Right cardiac atrium (tissue), 5 donors: Measurements from ENCODE around the gene OR5C1. TPM values are rescaled to one million over a fixed set of nuclear protein-coding genes. Genes with fewer than 3 reads are reported as not detected.

Experiments
- ATAC-seq, 2 donors: fragments of 200-7000 bp; cut with Tn5 transposase; one replicate each; pipeline versions ENCODE4 v1.8.0 to v1.9.1; 2020; ENCODE audit warnings: moderate library complexity in 2 of 2, mild to moderate bottlenecking in 1 of 2
- DNase-seq, 3 donors: peaks; one replicate each; pipeline ENCODE4 v3.0.0-alpha.2; 2020
- H3K27ac ChIP-seq: one replicate; pipeline ENCODE4 v1.5.1; 2013; ENCODE audit warnings: mild to moderate bottlenecking, low read length, control low read depth, moderate library complexity
- H3K27me3 ChIP-seq: one replicate; pipeline ENCODE4 v1.6.1; 2013; ENCODE audit not compliant: control insufficient read depth, insufficient read depth
- H3K4me1 ChIP-seq: one replicate; pipeline ENCODE4 v1.6.1; 2013; ENCODE audit warnings: low read length; ENCODE audit not compliant: control insufficient read depth, insufficient read depth
- H3K4me3 ChIP-seq: one replicate; pipeline ENCODE4 v1.5.1; 2013; ENCODE audit warnings: low read length, control low read depth
- H3K9me3 ChIP-seq: one replicate; pipeline ENCODE4 v1.6.1; 2013; ENCODE audit warnings: low read length; ENCODE audit not compliant: control insufficient read depth
- WGBS: extraction: QIAGEN DNeasy Blood & Tissue Kit; methylation state at CpG from one replicate; pipeline ENCODE4 v1.1.7; 2013; 5-methylcytosine and 5-hydroxymethylcytosine counted together
- intact Hi-C, 4 donors: fragments of 100-400 bp; cut with DNase I; formaldehyde crosslinking; loops; one replicate each; pipeline versions ENCODE4 v1.11.0 to v1.14.0; 2022 to 2023
- long read RNA-seq, 4 donors: library from polyadenylated mRNA; unstranded; transcript quantifications; one replicate each; pipeline ENCODE4 v2.0.0, GENCODE V29; 2020 to 2021
- polyA plus RNA-seq: library from polyadenylated mRNA; stranded (reverse); fragments of 200-250 nt; gene quantifications from one replicate; pipeline ENCODE4 v1.2.3, GENCODE V29; 2013
- total RNA-seq, 4 donors: library from RNA; stranded (reverse); fragmentation: NEBNext Ultra II Directional; extraction: Animal tissue kit (Norgen Biotek cat#: 25700); gene quantifications; one replicate each; pipeline ENCODE4 v1.2.1, GENCODE V29; 2021
- donor health status: healthy with polysubstance abuse.
- donor health status: DM: no; HTN: yes; CAD: no.
- donor health status: DM: no; HTN: no; CAD: no.
- donor health status: DM: no; HTN: yes; CAD: no; lungs with severe emphysema.
- donor health status: DM: yes; HTN: yes; CAD: no.

The OR5C1 gene
- total RNA-seq (not detected), polyA plus RNA-seq (not detected)
- long read RNA-seq, donor 1, result 0 reads
- long read RNA-seq, donor 2, result 0 reads
- long read RNA-seq, donor 3, result 0 reads
- long read RNA-seq, donor 4, result 0 reads

GRCh38 chr9:122788831-122789230, at the start of gene OR5C1:
TSS of gene OR5C1 (plus strand) at chr9:122788933. CDS start at chr9:122788933, 0 bp downstream.
- ATAC-seq (no peak), DNase-seq (no peak)
- H3K4me3 ChIP-seq, result no peak within 1 kb of the TSS
- WGBS, result 94% methylated on average over 12 of the region's 12 CpGs
- no peaks in the 10 kb centered on the region for H3K27me3 ChIP-seq
- intact Hi-C loops, result no loop called here
- no peaks in the 10 kb centered on the region for H3K4me1 ChIP-seq
- H3K9me3 ChIP-seq, result no peaks in the 10 kb centered on the region
- H3K27ac ChIP-seq, result no peak within 1 kb of the TSS

GRCh38 chr9:122742003-122742402, 46.7 kb upstream of the OR5C1 start, which contains the start of gene OR1L6:
TSS of gene OR1L6 (plus strand) at chr9:122742303. CDS start at chr9:122749848, 7,545 bp downstream.
- ATAC-seq (no peak), DNase-seq (no peak)
- H3K9me3 ChIP-seq, result no peaks in the 10 kb centered on the region
- WGBS, result 69% methylated on average over 6 of the region's 6 CpGs
- H3K27ac ChIP-seq, result no peak within 1 kb of the TSS
- intact Hi-C loops, result no loop called here
- H3K4me3 ChIP-seq, result no peak within 1 kb of the TSS
- no peaks in the 10 kb centered on the region for H3K4me1 ChIP-seq
- no peaks in the 10 kb centered on the region for H3K27me3 ChIP-seq

GRCh38 chr9:122754825-122755224, 33.9 kb upstream of the OR5C1 start:
- WGBS, result 32% methylated on average over 2 of the region's 2 CpGs
- Histone ChIP-seq H3K27me3 (no peaks in the 10 kb centered on the region), H3K27ac (no peak overlapping the region), H3K4me3 (no peak overlapping the region), H3K9me3 (no peaks in the 10 kb centered on the region), H3K4me1 (no peaks in the 10 kb centered on the region)
- DNase-seq, result no peak
- ATAC-seq, result no peak
- intact Hi-C loops, result no loop called here

GRCh38 chr9:122767817-122768216, 20.9 kb upstream of the OR5C1 start:
- whole genome bisulfite sequencing, result 82% methylated on average over 4 of the region's 4 CpGs
- Histone ChIP-seq H3K27ac (no peak overlapping the region), H3K4me3 (no peak overlapping the region), H3K27me3 (no peaks in the 10 kb centered on the region), H3K9me3 (peaks cover 3% of the 10 kb centered on the region), H3K4me1 (no peaks in the 10 kb centered on the region)
- no peak for DNase-seq
- intact Hi-C loops, result no loop called here
- no peak for ATAC-seq

- peaks cover 2% of the 10 kb centered on the region for H3K9me3 ChIP-seq
- no peaks in the 10 kb centered on the region for H3K4me1 ChIP-seq
- no peak overlapping the region for H3K4me3 ChIP-seq
- no peak for ATAC-seq
- DNase-seq, result no peak
- 88% methylated on average over 8 of the region's 8 CpGs for WGBS
- intact Hi-C loops, result no loop called here
- no peak overlapping the region for H3K27ac ChIP-seq
- no peaks in the 10 kb centered on the region for H3K27me3 ChIP-seq
Observed at GRCh38 chr9:122777052-122777451, 11.7 kb upstream of the OR5C1 start.

- DNase-seq, result no peak
- intact Hi-C loops, result no loop called here
- Histone ChIP-seq H3K27me3 (no peaks in the 10 kb centered on the region), H3K4me1 (no peaks in the 10 kb centered on the region), H3K9me3 (peaks cover 2% of the 10 kb centered on the region), H3K4me3 (no peak overlapping the region), H3K27ac (no peak overlapping the region)
- WGBS, result 67% methylated on average over 3 of the region's 3 CpGs
- no peak for ATAC-seq
Observed at GRCh38 chr9:122777935-122778627, 10.7 kb upstream of the OR5C1 start.

GRCh38 chr9:122779181-122779580, 9.6 kb upstream of the OR5C1 start:
- 78% methylated on average over 3 of the region's 3 CpGs for WGBS
- no peak overlapping the region for H3K27ac ChIP-seq
- H3K9me3 ChIP-seq, result peaks cover 2% of the 10 kb centered on the region
- H3K27me3 ChIP-seq, result no peaks in the 10 kb centered on the region
- H3K4me3 ChIP-seq, result no peak overlapping the region
- no peak for ATAC-seq
- DNase-seq, result no peak
- no peaks in the 10 kb centered on the region for H3K4me1 ChIP-seq
- intact Hi-C loops, result no loop called here

- Histone ChIP-seq H3K4me1 (no peaks in the 10 kb centered on the region), H3K27me3 (no peaks in the 10 kb centered on the region), H3K27ac (no peak overlapping the region), H3K9me3 (peaks cover 2% of the 10 kb centered on the region), H3K4me3 (no peak overlapping the region)
- ATAC-seq (no peak), DNase-seq (no peak)
- WGBS, result 67% methylated on average over 4 of the region's 4 CpGs
- intact Hi-C loops, result no loop called here
Observed at GRCh38 chr9:122780026-122780425, 8.7 kb upstream of the OR5C1 start.

GRCh38 chr9:122781671-122782070, 7.1 kb upstream of the OR5C1 start:
- H3K4me3 ChIP-seq, result no peak overlapping the region
- WGBS, result 51% methylated on average over 3 of the region's 3 CpGs
- no peaks in the 10 kb centered on the region for H3K4me1 ChIP-seq
- intact Hi-C loops, result no loop called here
- DNase-seq (no peak), ATAC-seq (no peak)
- H3K27me3 ChIP-seq, result no peaks in the 10 kb centered on the region
- H3K27ac ChIP-seq, result no peak overlapping the region
- peaks cover 2% of the 10 kb centered on the region for H3K9me3 ChIP-seq

- ATAC-seq (no peak), DNase-seq (no peak)
- intact Hi-C loops, result no loop called here
- Histone ChIP-seq H3K27ac (no peak overlapping the region), H3K9me3 (no peaks in the 10 kb centered on the region), H3K4me3 (no peak overlapping the region), H3K4me1 (no peaks in the 10 kb centered on the region), H3K27me3 (no peaks in the 10 kb centered on the region)
Observed at GRCh38 chr9:122785269-122785668, 3.5 kb upstream of the OR5C1 start.

GRCh38 chr9:122786338-122786737, 2.4 kb upstream of the OR5C1 start:
- Histone ChIP-seq H3K9me3 (no peaks in the 10 kb centered on the region), H3K27me3 (no peaks in the 10 kb centered on the region), H3K27ac (no peak overlapping the region), H3K4me1 (no peaks in the 10 kb centered on the region), H3K4me3 (no peak overlapping the region)
- intact Hi-C loops, result no loop called here
- ATAC-seq, result no peak
- WGBS, result 90% methylated on average over 4 of the region's 4 CpGs
- no peak for DNase-seq
